Nephron progenitor cell (in vitro differentiated cells): Measurements from ENCODE around the gene SH3GL1.
A peak's percentile ranks its signal among the peaks of the same experiment; 100 is the strongest.

Experiments
- DNase-seq: peaks from one replicate; pipeline ENCODE4 v3.0.0; 2021
- H3K27ac Mint-ChIP-seq: 2 replicates; pipeline ENCODE4 v1.8.0; 2021; ENCODE audit warnings: mild to moderate bottlenecking, moderate library complexity, mixed read lengths
- H3K27me3 Mint-ChIP-seq: 2 replicates; pipeline ENCODE4 v1.8.0; 2021; ENCODE audit warnings: mild to moderate bottlenecking, low read depth, mixed read lengths; ENCODE audit not compliant: poor library complexity
- H3K36me3 Mint-ChIP-seq: 2 replicates; pipeline ENCODE4 v1.8.0; 2021; ENCODE audit warnings: low read depth, mixed read lengths
- H3K4me1 Mint-ChIP-seq: 2 replicates; pipeline ENCODE4 v1.8.0; 2021; ENCODE audit warnings: mixed read lengths
- H3K4me3 Mint-ChIP-seq: 2 replicates; pipeline ENCODE4 v1.8.0; 2021; ENCODE audit warnings: mild to moderate bottlenecking, moderate library complexity, mixed read lengths
- H3K9me3 Mint-ChIP-seq: 2 replicates; pipeline ENCODE4 v1.8.0; 2021; ENCODE audit warnings: mild to moderate bottlenecking, moderate library complexity, mixed read lengths
- CTCF ChIP-seq: fragments of 200-600 bp; sonication (generic); IDR thresholded peaks from 2 replicates; pipeline ENCODE4 v1.5.0; 2021; ENCODE audit warnings: antibody characterized with exemption

SH3GL1 gene

GRCh38 chr19:4362101-4362828, 38.1 kb downstream of the SH3GL1 start:
- no peaks in the 10 kb centered on the region for H3K27me3 Mint-ChIP-seq
- peak overlapping the region; percentile 97 for H3K27ac Mint-ChIP-seq
- no peak for TF ChIP-seq CTCF
- DNase-seq, result peak; percentile 45
- peaks cover 5% of the 10 kb centered on the region for H3K36me3 Mint-ChIP-seq
- H3K4me3 Mint-ChIP-seq, result no peak overlapping the region
- H3K9me3 Mint-ChIP-seq, result no peaks in the 10 kb centered on the region
- peaks cover 14% of the 10 kb centered on the region for H3K4me1 Mint-ChIP-seq

GRCh38 chr19:4361152-4362046, 38.9 kb downstream of the SH3GL1 start:
- Mint-ChIP-seq H3K4me1 (peaks cover 13% of the 10 kb centered on the region), H3K9me3 (no peaks in the 10 kb centered on the region), H3K27ac (no peak overlapping the region), H3K36me3 (peaks cover 5% of the 10 kb centered on the region), H3K27me3 (no peaks in the 10 kb centered on the region), H3K4me3 (no peak overlapping the region)
- DNase-seq, result no peak
- TF ChIP-seq CTCF, result no peak

DNA sequence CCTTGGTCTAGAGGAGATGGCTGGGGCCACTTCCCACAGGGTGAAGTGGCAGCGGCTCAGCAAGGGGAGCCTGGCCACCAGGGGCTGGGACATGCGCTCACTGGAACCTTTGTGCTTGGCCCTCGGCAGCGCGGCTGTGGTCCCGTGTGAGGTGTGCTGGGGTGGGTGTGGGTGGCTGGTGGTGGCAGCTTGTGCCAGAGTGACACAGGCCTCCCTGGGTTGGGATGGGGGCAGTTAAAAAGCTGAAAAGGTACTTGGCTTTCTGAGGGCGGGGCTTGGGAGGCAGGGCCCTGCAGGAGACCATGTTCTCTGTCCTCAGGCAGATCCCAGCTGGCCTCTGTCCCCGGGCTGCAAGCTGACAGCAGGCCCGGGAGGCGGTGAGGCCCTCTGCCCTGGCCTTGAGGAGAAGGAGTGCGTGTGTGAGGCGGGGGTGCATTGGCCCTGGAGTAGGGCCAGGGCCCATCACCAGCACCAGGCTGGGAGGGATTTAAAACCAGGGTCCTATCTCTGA, 39.7 kb downstream of the SH3GL1 start:
- Mint-ChIP-seq H3K27me3 (no peaks in the 10 kb centered on the region), H3K27ac (peak overlapping the region; percentile 90), H3K4me3 (no peak overlapping the region), H3K4me1 (peaks cover 13% of the 10 kb centered on the region), H3K36me3 (peaks cover 5% of the 10 kb centered on the region), H3K9me3 (no peaks in the 10 kb centered on the region)
- DNase-seq, result no peak
- no peak for TF ChIP-seq CTCF

DNA sequence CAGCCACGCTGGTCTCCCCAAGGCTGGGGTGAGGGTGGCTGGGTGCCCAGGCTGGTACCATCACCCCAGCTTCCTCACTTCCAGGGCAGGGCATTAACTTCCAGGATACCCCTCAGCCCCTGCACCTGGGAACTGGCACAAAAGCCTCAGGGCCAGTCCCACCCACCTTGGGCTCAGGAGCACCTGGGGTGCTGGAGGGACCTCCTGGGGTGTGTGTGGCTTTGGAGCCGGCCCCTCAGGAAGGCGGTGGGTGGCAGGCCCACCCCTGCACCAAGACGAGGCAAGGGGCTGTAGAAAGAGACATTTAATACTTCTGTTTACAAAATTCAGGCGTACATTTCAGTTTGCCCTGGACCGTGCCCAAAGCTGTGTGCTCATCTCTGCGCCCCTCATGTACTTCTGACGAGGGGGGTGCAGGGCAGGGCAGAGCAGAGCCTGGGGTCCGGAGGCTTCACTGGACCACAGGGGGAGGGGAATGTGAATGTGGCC, 40.2 kb downstream of the SH3GL1 start:
- Mint-ChIP-seq H3K4me1 (peaks cover 13% of the 10 kb centered on the region), H3K27me3 (no peaks in the 10 kb centered on the region), H3K36me3 (peaks cover 5% of the 10 kb centered on the region), H3K9me3 (no peaks in the 10 kb centered on the region), H3K4me3 (no peak overlapping the region), H3K27ac (peak overlapping the region; percentile 90)
- DNase-seq, result no peak
- TF ChIP-seq CTCF, result no peak

- Mint-ChIP-seq H3K9me3 (no peaks in the 10 kb centered on the region), H3K27me3 (no peaks in the 10 kb centered on the region), H3K4me1 (peaks cover 13% of the 10 kb centered on the region), H3K27ac (no peak overlapping the region), H3K36me3 (peaks cover 5% of the 10 kb centered on the region), H3K4me3 (no peak overlapping the region)
- DNase-seq, result no peak
- no peak for TF ChIP-seq CTCF
Observed at GRCh38 chr19:4359627-4360000, 40.7 kb downstream of the SH3GL1 start.
